Upper lobe of left lung (tissue), 6 donors: ENCODE measurements around the gene C4orf17. TPM values are rescaled to one million over a fixed set of nuclear protein-coding genes. Genes with fewer than 3 reads are reported as not detected.

Experiments used
- ATAC-seq, 2 donors: fragments of 200-7000 bp; cut with Tn5 transposase; one replicate each; pipeline ENCODE4 v1.9.1; 2022; ENCODE audit warnings: mild to moderate bottlenecking in 2 of 2, moderate library complexity in 2 of 2; ENCODE audit not compliant: low FRiP score in 2 of 2
- DNase-seq, 2 donors: peaks; one replicate each; pipeline ENCODE4 v3.0.0-alpha.2; 2019 to 2020
- H3K27ac ChIP-seq, 4 donors: fragments of 200-600 bp; sonication (generic); one replicate each; pipeline ENCODE4 v1.5.1; 2016 to 2019
- H3K27me3 ChIP-seq, 4 donors: fragments of 200-600 bp; sonication (generic); one replicate each; pipeline ENCODE4 v1.5.1; 2017 to 2019
- H3K36me3 ChIP-seq, 4 donors: fragments of 200-600 bp; sonication (generic); one replicate each; pipeline ENCODE4 v1.5.1; 2016 to 2019
- H3K4me1 ChIP-seq, 4 donors: fragments of 200-600 bp; sonication (generic); one replicate each; pipeline ENCODE4 v1.5.1; 2018 to 2019
- H3K4me3 ChIP-seq, 4 donors: fragments of 200-600 bp; sonication (generic); one replicate each; pipeline ENCODE4 v1.5.1; 2017 to 2019; ENCODE audit warnings: mild to moderate bottlenecking in 2 of 4, moderate library complexity in 1 of 4
- H3K9me3 ChIP-seq, 4 donors: fragments of 200-600 bp; sonication (generic); one replicate each; pipeline ENCODE4 v1.5.1; 2018 to 2019
- CTCF ChIP-seq, 6 experiments: fragments of 450-650 bp in 4 of 6; fragments of 200-600 bp in 2 of 6; sonication (generic) in 2 of 6; IDR thresholded peaks; one replicate each; pipeline ENCODE4 v1.5.1; 2016 to 2019; ENCODE audit warnings: antibody characterized with exemption in 6 of 6
- EP300 ChIP-seq, 4 donors: sonication (generic); formaldehyde crosslinking; IDR thresholded peaks; one replicate each; pipeline ENCODE4 v1.5.1; 2017; ENCODE audit warnings: antibody characterized with exemption in 4 of 4, control low read depth in 2 of 4
- POLR2A ChIP-seq, 4 donors: fragments of 450-650 bp; IDR thresholded peaks; one replicate each; pipeline ENCODE4 v1.5.1; 2016 to 2017; ENCODE audit warnings: antibody characterized with exemption in 4 of 4, mild to moderate bottlenecking in 2 of 4
- POLR2AphosphoS5 ChIP-seq, 2 donors: sonication (generic); formaldehyde crosslinking; IDR thresholded peaks; one replicate each; pipeline ENCODE4 v1.5.1; 2017; ENCODE audit warnings: antibody characterized with exemption in 2 of 2
- WGBS, 2 donors: methylation state at CpG; one replicate each; pipeline ENCODE4 v1.1.5; 2017 to 2018; 5-methylcytosine and 5-hydroxymethylcytosine counted together
- total RNA-seq, 6 donors: library from RNA; depleted of rRNA in 4 of 6; stranded (reverse); fragments of >200 nt in 4 of 6; gene quantifications; one replicate each; pipeline versions ENCODE4 v1.1.0 to v1.2.1, GENCODE V29; 2016 to 2021
- donor health status: DM: no; HTN: no; CAD: no; lungs with moderate emphysema.
- donor health status: DM: no; HTN: yes; CAD: no; lungs with severe emphysema.

C4orf17 gene
- total RNA-seq, 6 donors from 2014 or later, result not detected

GRCh38 chr4:99467887-99468286 lies 42.9 kb upstream of the C4orf17 start:
- ATAC-seq (no peak), DNase-seq (no peak)
- WGBS, 2 donors, result 51 to 68% methylated on average over 2 of the region's 2 CpGs
- Histone ChIP-seq H3K36me3 (no peaks in the 10 kb centered on the region), H3K27ac (no peak overlapping the region), H3K9me3 (no peaks in the 10 kb centered on the region), H3K27me3 (no peaks in the 10 kb centered on the region), H3K4me3 (no peak overlapping the region), H3K4me1 (no peaks in the 10 kb centered on the region)
- no peak for TF ChIP-seq POLR2AphosphoS5 (IDR thresholded peaks at IDR 0.05)
- TF ChIP-seq EP300 (IDR thresholded peaks at IDR 0.05), result no peak
- TF ChIP-seq CTCF (IDR thresholded peaks at IDR 0.05), result no peak
- no peak for TF ChIP-seq POLR2A (IDR thresholded peaks at IDR 0.05)

- TF ChIP-seq POLR2AphosphoS5 (IDR thresholded peaks at IDR 0.05), result no peak
- TF ChIP-seq POLR2A (IDR thresholded peaks at IDR 0.05), result no peak
- TF ChIP-seq EP300 (IDR thresholded peaks at IDR 0.05), result no peak
- TF ChIP-seq CTCF (IDR thresholded peaks at IDR 0.05), result no peak
- no peaks in the 10 kb centered on the region for H3K27me3 ChIP-seq
Observed at GRCh38 chr4:99468889-99469288, 41.9 kb upstream of the C4orf17 start.

GRCh38 chr4:99471349-99471748 lies 39.5 kb upstream of the C4orf17 start:
- Histone ChIP-seq H3K4me1 (no peaks in the 10 kb centered on the region), H3K27ac (no peak overlapping the region), H3K9me3 (no peaks in the 10 kb centered on the region), H3K4me3 (no peak overlapping the region), H3K27me3 (no peaks in the 10 kb centered on the region), H3K36me3 (no peaks in the 10 kb centered on the region)
- no peak for TF ChIP-seq POLR2A (IDR thresholded peaks at IDR 0.05)
- TF ChIP-seq CTCF (IDR thresholded peaks at IDR 0.05), result no peak
- no peak for TF ChIP-seq EP300 (IDR thresholded peaks at IDR 0.05)
- no peak for TF ChIP-seq POLR2AphosphoS5 (IDR thresholded peaks at IDR 0.05)
- ATAC-seq (no peak), DNase-seq (no peak)

More at GRCh38 chr4:99468889-99469288, 41.9 kb upstream of the C4orf17 start:
- H3K9me3 ChIP-seq, result no peaks in the 10 kb centered on the region
- H3K27ac ChIP-seq, result no peak overlapping the region
- H3K4me1 ChIP-seq, result no peaks in the 10 kb centered on the region
- H3K36me3 ChIP-seq, result no peaks in the 10 kb centered on the region
- ATAC-seq (no peak), DNase-seq (no peak)
- H3K4me3 ChIP-seq, result no peak overlapping the region
- 76 to 89% methylated on average over 1 of the region's 1 CpG for WGBS, 2 donors

GRCh38 chr4:99471896-99472295 lies 38.9 kb upstream of the C4orf17 start:
- no peak for ATAC-seq
- no peak for DNase-seq
- Histone ChIP-seq H3K27me3 (no peaks in the 10 kb centered on the region), H3K9me3 (no peaks in the 10 kb centered on the region), H3K4me1 (no peaks in the 10 kb centered on the region), H3K4me3 (no peak overlapping the region), H3K36me3 (no peaks in the 10 kb centered on the region), H3K27ac (no peak overlapping the region)
- WGBS, 2 donors, result 26 to 32% methylated on average over 1 of the region's 1 CpG
- TF ChIP-seq POLR2A (IDR thresholded peaks at IDR 0.05), result no peak
- no peak for TF ChIP-seq EP300 (IDR thresholded peaks at IDR 0.05)
- TF ChIP-seq CTCF (IDR thresholded peaks at IDR 0.05), result no peak
- TF ChIP-seq POLR2AphosphoS5 (IDR thresholded peaks at IDR 0.05), result no peak

- H3K27me3 ChIP-seq, result no peaks in the 10 kb centered on the region
- no peak overlapping the region for H3K4me3 ChIP-seq
- TF ChIP-seq POLR2AphosphoS5 (IDR thresholded peaks at IDR 0.05) (no peak), EP300 (IDR thresholded peaks at IDR 0.05) (no peak), CTCF (IDR thresholded peaks at IDR 0.05) (no peak), POLR2A (IDR thresholded peaks at IDR 0.05) (no peak)
- no peak overlapping the region for H3K27ac ChIP-seq
- no peaks in the 10 kb centered on the region for H3K4me1 ChIP-seq
- H3K9me3 ChIP-seq, result no peaks in the 10 kb centered on the region
- no peak for DNase-seq
- WGBS, 2 donors, result 80 to 82% methylated on average over 1 of the region's 1 CpG
- ATAC-seq, result no peak
- H3K36me3 ChIP-seq, result no peaks in the 10 kb centered on the region
Observed at GRCh38 chr4:99473131-99473530, 37.7 kb upstream of the C4orf17 start.
